Glutamatergic neuron (in vitro differentiated cells): ENCODE results near the gene METTL2A. TPM values are rescaled to one million over a fixed set of nuclear protein-coding genes. Genes with fewer than 3 reads are reported as not detected.
"Not testable (repeated sequence)": the region's sequence is repeated elsewhere in the genome, so short reads cannot be mapped to it uniquely, and the experiment has no call there.

Experiments
- DNase-seq: peaks from one replicate; pipeline ENCODE4 v3.0.0; 2022
- H3K27ac Mint-ChIP-seq: one replicate; pipeline ENCODE4 v1.8.0; 2020; ENCODE audit warnings: mild to moderate bottlenecking, mixed read lengths, inconsistent platforms; ENCODE audit not compliant: unreplicated experiment
- H3K27me3 Mint-ChIP-seq: one replicate; pipeline ENCODE4 v1.8.0; 2020; ENCODE audit warnings: mild to moderate bottlenecking, moderate library complexity, mixed read lengths, inconsistent platforms; ENCODE audit not compliant: unreplicated experiment
- H3K36me3 Mint-ChIP-seq: one replicate; pipeline ENCODE4 v1.8.0; 2020; ENCODE audit warnings: mild to moderate bottlenecking, mixed read lengths, inconsistent platforms; ENCODE audit not compliant: unreplicated experiment
- H3K4me1 Mint-ChIP-seq: one replicate; pipeline ENCODE4 v1.8.0; 2020; ENCODE audit warnings: mild to moderate bottlenecking, low read depth, mixed read lengths, inconsistent platforms; ENCODE audit not compliant: unreplicated experiment
- H3K4me3 Mint-ChIP-seq: one replicate; pipeline ENCODE4 v1.8.0; 2020; ENCODE audit warnings: mild to moderate bottlenecking, mixed read lengths, inconsistent platforms; ENCODE audit not compliant: unreplicated experiment
- H3K9me3 Mint-ChIP-seq: one replicate; pipeline ENCODE4 v1.8.0; 2020; ENCODE audit warnings: mild to moderate bottlenecking, moderate library complexity, mixed read lengths, inconsistent platforms; ENCODE audit not compliant: unreplicated experiment
- CTCF ChIP-seq: fragments of 200-600 bp; sonication (generic); IDR thresholded peaks from one replicate; pipeline ENCODE4 v1.5.0; 2021; ENCODE audit not compliant: partially characterized antibody, unreplicated experiment
- long read RNA-seq: library from polyadenylated mRNA; unstranded; transcript quantifications from one replicate; pipeline ENCODE4 v2.0.0, GENCODE V29; 2020; ENCODE audit not compliant: unreplicated experiment
- total RNA-seq: library from RNA; stranded (reverse); fragmentation: NEBNext Ultra II Directional; extraction: Animal tissue kit (Norgen Biotek cat#: 25700); gene quantifications from one replicate; pipeline ENCODE4 v1.2.1, GENCODE V29; 2021; ENCODE audit not compliant: unreplicated experiment

METTL2A gene
- total RNA-seq, result 38.2 TPM
- long read RNA-seq, transcript METTL2A-201 (9 exons, 2,537 nt), result major isoform, 21 of 35 reads
- long read RNA-seq, transcript METTL2A-202 (8 exons, 1,556 nt), result minor isoform, 12 of 35 reads
- long read RNA-seq, partial matches to known transcripts, result 0 of 35 reads
- long read RNA-seq, other reads (novel, unspliced or antisense), result 2 of 35 reads

- peak; percentile 8 for TF ChIP-seq CTCF
- H3K4me1 Mint-ChIP-seq, H3K27me3 Mint-ChIP-seq, H3K9me3 Mint-ChIP-seq, H3K36me3 Mint-ChIP-seq: not testable (repeated sequence)
- peak; percentile 80 for DNase-seq
- Mint-ChIP-seq H3K4me3 (peak within 1 kb of the TSS; percentile 99), H3K27ac (peak within 1 kb of the TSS; percentile 87)
Measured at GRCh38 chr17:62423647-62424461, at the start of gene METTL2A. Gene METTL2A (plus strand): TSS chr17:62423897. CDS start chr17:62423903, 6 bp downstream.

- no peak for DNase-seq
- Mint-ChIP-seq H3K4me3 (no peak within 1 kb of the TSS), H3K4me1 (no peaks in the 10 kb centered on the region), H3K36me3 (no peaks in the 10 kb centered on the region), H3K9me3 (no peaks in the 10 kb centered on the region), H3K27ac (no peak within 1 kb of the TSS), H3K27me3 (no peaks in the 10 kb centered on the region)
- TF ChIP-seq CTCF, result no peak
Measured at GRCh38 chr17:62380253-62380652, 43.4 kb upstream of the METTL2A start, which contains the start of gene EFCAB3. Gene EFCAB3 (plus strand): TSS chr17:62380553. CDS start chr17:62382980, 2,427 bp downstream.

- Mint-ChIP-seq H3K36me3 (no peaks in the 10 kb centered on the region), H3K27me3 (no peaks in the 10 kb centered on the region), H3K4me3 (no peak overlapping the region), H3K27ac (no peak overlapping the region), H3K4me1 (no peaks in the 10 kb centered on the region), H3K9me3 (no peaks in the 10 kb centered on the region)
- DNase-seq, result no peak
- TF ChIP-seq CTCF, result no peak
Measured at GRCh38 chr17:62381561-62381960, 42.1 kb upstream of the METTL2A start.

GRCh38 chr17:62388856-62389255, 34.8 kb upstream of the METTL2A start:
- peaks cover 2% of the 10 kb centered on the region for H3K27me3 Mint-ChIP-seq
- no peaks in the 10 kb centered on the region for H3K36me3 Mint-ChIP-seq
- H3K4me1 Mint-ChIP-seq, result no peaks in the 10 kb centered on the region
- TF ChIP-seq CTCF, result no peak
- H3K9me3 Mint-ChIP-seq, result no peaks in the 10 kb centered on the region
- H3K27ac Mint-ChIP-seq, result no peak overlapping the region
- DNase-seq, result no peak
- H3K4me3 Mint-ChIP-seq, result no peak overlapping the region

GRCh38 chr17:62392908-62393307, 30.8 kb upstream of the METTL2A start:
- Mint-ChIP-seq H3K27me3 (no peaks in the 10 kb centered on the region), H3K4me3 (no peak overlapping the region), H3K27ac (no peak overlapping the region), H3K9me3 (no peaks in the 10 kb centered on the region), H3K36me3 (no peaks in the 10 kb centered on the region), H3K4me1 (no peaks in the 10 kb centered on the region)
- no peak for DNase-seq
- TF ChIP-seq CTCF, result no peak
